Limb (tissue), 2 donors: ENCODE measurements around the gene PRPF6.
A peak's percentile ranks its signal among the peaks of the same experiment; 100 is the strongest.

ENCODE experiments used
- DNase-seq, 2 donors: peaks; one replicate each; pipeline ENCODE4 v3.0.0-alpha.2; 2016; ENCODE audit errors: extremely low spot score in 2 of 2

Gene PRPF6

GRCh38 chr20:64074184-64074789 is 93.4 kb downstream of the PRPF6 start:
- DNase-seq = no peak

DNA sequence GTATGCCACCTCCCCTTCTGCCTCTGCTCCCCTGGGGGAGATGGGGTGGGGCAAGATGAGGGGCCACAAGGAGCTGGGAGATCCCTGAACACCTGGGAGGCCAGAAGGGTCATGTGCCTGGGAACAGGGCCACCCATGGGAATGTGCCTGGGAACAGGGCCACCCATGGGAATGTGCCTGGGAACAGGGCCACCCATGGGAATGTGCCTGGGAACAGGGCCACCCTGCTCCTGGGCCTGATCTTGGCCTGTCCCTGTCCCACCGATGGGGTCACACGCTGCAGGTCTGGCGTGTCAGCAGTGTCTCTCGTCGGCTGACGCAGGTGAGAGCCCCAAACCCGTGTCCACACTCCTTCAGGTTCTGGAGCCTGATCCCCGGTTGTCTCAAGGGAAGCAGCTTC is 94.0 kb downstream of the PRPF6 start:
- no peak for DNase-seq

GRCh38 chr20:64075556-64075955 is 94.6 kb downstream of the PRPF6 start:
- DNase-seq = no peak

DNA sequence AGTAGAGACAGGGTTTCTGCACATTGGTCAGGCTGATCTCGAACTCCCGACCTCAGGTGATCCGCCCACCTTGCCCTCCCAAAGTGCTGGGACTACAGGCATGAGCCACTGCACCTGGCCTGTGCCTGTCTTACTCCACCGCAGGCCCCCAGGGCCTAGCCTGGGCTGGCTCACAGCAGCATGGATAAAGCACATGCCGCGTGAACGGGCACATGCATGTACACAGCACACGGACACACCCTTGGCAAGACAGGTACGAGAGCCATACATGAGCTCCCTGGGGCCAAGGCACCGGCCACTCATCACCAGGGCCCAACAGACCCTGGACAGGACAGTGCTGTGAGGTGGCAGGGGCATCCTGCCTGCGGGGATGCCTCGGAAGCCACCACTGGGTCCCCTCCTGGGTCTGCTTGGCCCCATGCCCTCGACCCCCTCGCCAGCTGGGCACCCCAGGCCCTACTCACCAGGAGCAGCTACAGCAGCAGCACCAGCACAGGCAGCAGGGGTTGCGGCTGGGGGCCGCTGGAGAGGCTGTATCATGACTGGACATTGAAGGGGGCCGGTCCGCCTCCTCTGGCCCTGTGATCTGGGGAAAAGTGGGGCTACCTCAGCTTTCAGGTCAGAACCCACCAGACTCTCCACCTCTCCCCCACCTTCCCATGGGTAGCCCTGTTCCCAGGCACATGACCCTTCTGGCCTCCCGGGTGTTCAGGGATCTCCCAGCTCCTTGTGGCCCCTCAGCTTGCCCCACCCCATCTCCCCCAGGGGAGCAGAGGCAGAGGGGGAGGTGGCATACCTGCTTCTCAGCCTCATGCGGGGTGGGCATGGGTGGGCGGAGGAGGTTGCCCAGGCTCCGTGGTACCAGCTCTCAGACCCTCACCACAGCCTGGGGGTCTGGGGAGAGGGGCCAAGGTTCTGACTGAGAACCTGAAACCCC is 95.4 kb downstream of the PRPF6 start:
- no peak for DNase-seq

GRCh38 chr20:64077094-64077493 is 96.2 kb downstream of the PRPF6 start:
- no peak for DNase-seq

DNA sequence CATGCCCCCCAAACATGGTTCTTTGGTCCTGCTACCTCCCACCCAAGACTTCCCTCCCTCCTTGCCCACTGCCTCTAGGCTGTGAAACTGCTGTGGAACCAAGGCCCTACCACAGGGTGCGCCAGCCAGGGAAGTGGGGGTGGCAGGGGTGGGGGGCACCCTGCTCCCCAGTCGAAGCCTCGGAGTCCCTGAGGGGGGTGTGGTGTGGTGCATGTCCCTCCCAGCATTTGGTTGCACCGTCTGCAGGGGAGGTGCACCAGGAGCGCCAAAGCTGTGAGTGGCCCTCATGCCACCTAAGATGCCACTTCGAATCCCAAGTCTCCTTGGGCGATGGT is 96.6 kb downstream of the PRPF6 start:
- no peak for DNase-seq

DNA sequence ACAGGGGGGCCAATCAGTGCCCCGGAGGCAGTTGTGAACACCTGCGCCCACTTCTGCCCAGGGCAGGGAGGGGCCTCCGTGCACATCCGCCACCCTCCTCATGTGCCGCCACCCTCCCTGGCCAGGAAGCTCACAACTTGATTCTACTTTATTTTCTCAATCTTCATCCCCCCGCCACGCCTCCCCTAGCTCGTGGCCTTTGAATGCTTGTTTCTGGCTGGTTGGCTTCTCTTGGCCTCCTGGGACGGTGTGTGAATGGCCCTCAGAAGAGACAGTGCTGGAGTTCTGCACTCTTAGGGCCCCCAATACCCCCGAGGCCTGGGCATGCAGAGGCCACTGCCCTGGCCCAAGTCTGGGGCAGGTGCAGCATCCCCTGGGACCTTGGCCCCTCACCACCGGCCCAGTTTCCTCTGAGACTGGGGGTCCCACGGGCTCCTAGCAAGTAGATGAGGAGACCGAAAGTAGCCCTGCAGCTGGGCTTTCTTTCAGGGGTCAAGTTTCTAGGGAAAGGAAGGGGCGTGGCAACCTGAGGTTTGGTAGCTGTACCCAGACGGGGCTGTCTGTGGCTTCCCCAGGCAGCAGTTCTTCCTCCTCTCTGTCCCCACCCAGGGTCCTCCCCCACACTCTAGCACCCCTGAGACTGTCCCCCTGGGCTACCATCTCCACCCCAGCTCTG is 97.1 kb downstream of the PRPF6 start:
- no peak for DNase-seq

GRCh38 chr20:64078934-64079272 is 98.0 kb downstream of the PRPF6 start:
- DNase-seq = no peak

GRCh38 chr20:64079273-64080012 is 98.5 kb downstream of the PRPF6 start, which contains the start of gene RGS19:
RGS19 (minus strand) TSS chr20:64079518; CDS start chr20:64076886, 2,632 bp downstream.
- DNase-seq = peak; percentile 78 to 86

GRCh38 chr20:64080013-64080812 is 99.3 kb downstream of the PRPF6 start, which contains the start of gene OPRL1:
OPRL1 (plus strand) TSS chr20:64080082; CDS start chr20:64092721, 12,639 bp downstream.
- no peak for DNase-seq

DNA sequence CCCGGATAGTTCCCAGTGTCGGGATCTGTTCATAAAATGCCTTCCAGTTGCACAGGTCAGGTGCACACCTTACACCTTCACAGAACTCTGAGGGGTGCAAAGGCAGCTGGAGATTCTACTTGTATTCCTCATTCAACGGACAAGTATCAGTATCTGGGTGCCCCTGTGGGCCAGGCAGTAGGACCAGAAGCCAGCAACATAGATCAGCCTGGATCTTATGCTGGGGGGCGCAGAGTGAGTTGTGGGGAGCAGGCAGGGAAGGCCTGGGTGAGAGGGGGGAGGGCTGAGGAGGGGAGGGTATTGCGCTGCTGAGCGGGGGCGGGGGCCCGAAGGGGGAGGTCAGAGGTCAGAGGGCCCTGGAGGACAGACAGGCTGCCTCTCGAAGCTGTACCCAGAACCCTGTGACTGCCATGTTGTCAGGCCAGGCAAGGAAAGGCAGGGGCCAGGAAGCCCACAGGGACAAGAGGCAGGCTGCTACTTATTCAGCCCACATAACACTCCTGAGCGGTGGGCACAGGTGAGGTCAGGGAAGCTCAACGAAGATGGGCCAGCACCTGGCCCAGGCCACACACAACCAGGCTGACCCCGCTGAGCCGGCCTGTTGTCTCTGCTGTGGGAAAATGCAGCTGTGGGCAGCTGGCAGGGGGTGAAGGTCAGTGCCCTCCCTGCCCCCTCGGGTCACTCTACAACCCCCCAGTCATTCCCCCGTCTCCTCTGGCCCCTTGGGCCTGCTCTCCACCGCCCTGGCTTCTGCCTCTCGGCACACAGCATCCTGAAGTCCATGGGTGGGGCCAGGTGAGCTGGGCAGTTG is 100.1 kb downstream of the PRPF6 start:
- no peak for DNase-seq

GRCh38 chr20:64081624-64081964 is 100.7 kb downstream of the PRPF6 start:
- no peak for DNase-seq

GRCh38 chr20:64082126-64082731 is 101.3 kb downstream of the PRPF6 start:
- DNase-seq = no peak
